H1 (cell line): ENCODE data around the gene ELSPBP1. TPM values are rescaled to one million over a fixed set of nuclear protein-coding genes. Genes with fewer than 3 reads are reported as not detected.

ENCODE experiments used
- CTCF ChIA-PET: fragments of 300-600 bp; sonication (Branson Sonifier 250); formaldehyde crosslinking; loops from one replicate; lab custom pipeline; 2021; ENCODE audit not compliant: partially characterized antibody; lab: Charles Lee
- POLR2A ChIA-PET: fragments of 300-600 bp; sonication (Branson Sonifier 250); formaldehyde crosslinking; loops from one replicate; lab custom pipeline; 2021; ENCODE audit warnings: inconsistent platforms; ENCODE audit not compliant: partially characterized antibody; lab: Charles Lee
- DNase-seq, 2 experiments: peaks; one replicate each; pipeline versions ENCODE4 v3.0.0 to v3.0.0-alpha.2; 2010 to 2022; ENCODE audit warnings: low spot score in 2 of 2, low read depth in 1 of 2, mixed read lengths in 1 of 2
- FAIRE-seq: peaks from 2 replicates; lab custom pipeline; 2011; peaks lifted over from hg19 to GRCh38; lab: Jason Lieb, UNC
- H2AFZ ChIP-seq: 2 replicates; pipeline ENCODE4 v1.8.1; 2012; ENCODE audit warnings: low read length, inconsistent platforms
- H2AK5ac ChIP-seq: 2 replicates; pipeline ENCODE4 v1.6.1; 2013; ENCODE audit warnings: low read depth, low read length
- H2BK120ac ChIP-seq: replicated peaks from 2 replicates; pipeline ENCODE3; 2013; ENCODE audit warnings: low read depth, low read length, inconsistent platforms
- H2BK12ac ChIP-seq: 2 replicates; pipeline ENCODE4 v1.6.1; 2013; ENCODE audit warnings: low read depth, low read length
- H2BK15ac ChIP-seq: 2 replicates; pipeline ENCODE4 v1.6.1; 2013; ENCODE audit warnings: low read length
- H2BK20ac ChIP-seq: 2 replicates; pipeline ENCODE4 v1.6.1; 2013; ENCODE audit warnings: low read length
- H2BK5ac ChIP-seq: 2 replicates; pipeline ENCODE4 v1.6.1; 2013; ENCODE audit warnings: low read depth, low read length
- H3K14ac ChIP-seq: 2 replicates; pipeline ENCODE4 v1.6.1; 2013; ENCODE audit warnings: inconsistent platforms; ENCODE audit not compliant: insufficient read length
- H3K18ac ChIP-seq: 2 replicates; pipeline ENCODE4 v1.6.1; 2013; ENCODE audit warnings: low read length; ENCODE audit errors: extremely low read depth
- H3K23ac ChIP-seq: 2 replicates; pipeline ENCODE4 v1.6.1; 2013; ENCODE audit warnings: inconsistent platforms; ENCODE audit not compliant: insufficient read length
- H3K23me2 ChIP-seq: 2 replicates; pipeline ENCODE4 v1.6.1; 2013; ENCODE audit warnings: low read depth, low read length
- H3K27ac ChIP-seq: 2 replicates; pipeline ENCODE4 v1.6.1; 2011; ENCODE audit warnings: low read depth, low read length, inconsistent platforms
- H3K27me3 ChIP-seq, 4 experiments: replicated peaks in 1 of 4; 1 replicate in 1 of 4; 2 replicates in 3 of 4; pipeline versions ENCODE4 v1.6.1 to v1.8.1; 2011 to 2013; ENCODE audit warnings: low read length in 3 of 4, mild to moderate bottlenecking in 3 of 4, inconsistent platforms in 2 of 4, mixed read lengths in 2 of 4, moderate library complexity in 1 of 4; ENCODE audit not compliant: control insufficient read depth in 3 of 4, insufficient read depth in 3 of 4; ENCODE audit errors: extremely low read depth in 1 of 4
- H3K36me3 ChIP-seq, 4 experiments: 2 replicates each; pipeline versions ENCODE4 v1.6.1 to v1.8.1; 2011 to 2013; ENCODE audit warnings: mild to moderate bottlenecking in 4 of 4, low read length in 3 of 4, moderate library complexity in 2 of 4, control low read depth in 1 of 4, inconsistent platforms in 1 of 4; ENCODE audit not compliant: insufficient read depth in 4 of 4, control insufficient read depth in 2 of 4
- H3K4ac ChIP-seq: replicated peaks from 2 replicates; pipeline ENCODE3; 2013; ENCODE audit warnings: low read length, low read depth, mixed read lengths, inconsistent platforms; ENCODE audit not compliant: insufficient read length
- H3K4me1 ChIP-seq, 4 experiments: replicated peaks in 1 of 4; 1 replicate in 1 of 4; 2 replicates in 3 of 4; pipeline versions ENCODE4 v1.6.1 to v1.8.1; 2011 to 2013; ENCODE audit warnings: low read length in 3 of 4, inconsistent platforms in 2 of 4, mixed read lengths in 1 of 4; ENCODE audit not compliant: insufficient read depth in 4 of 4, control insufficient read depth in 3 of 4
- H3K4me2 ChIP-seq, 2 experiments: 2 replicates each; pipeline versions ENCODE4 v1.6.1 to v1.8.1; 2011 to 2013; ENCODE audit warnings: low read depth in 2 of 2, low read length in 2 of 2, control low read depth in 1 of 2, inconsistent platforms in 1 of 2, mild to moderate bottlenecking in 1 of 2; ENCODE audit not compliant: insufficient read depth in 1 of 2
- H3K4me3 ChIP-seq, 4 experiments: fragments of 200-600, 300-600 bp in 1 of 4; sonication (generic), shearing (Covaris generic), sonication (Bioruptor Twin) in 1 of 4; 2 replicates each; pipeline versions ENCODE4 v1.5.1 to v1.8.1; 2011 to 2016; ENCODE audit warnings: low read length in 4 of 4, low read depth in 3 of 4, control low read depth in 2 of 4, inconsistent platforms in 2 of 4, mild to moderate bottlenecking in 2 of 4, mixed read lengths in 1 of 4, moderate library complexity in 1 of 4; ENCODE audit not compliant: insufficient read depth in 2 of 4; ENCODE audit errors: extremely low read depth in 1 of 4
- H3K56ac ChIP-seq: replicated peaks from 2 replicates; pipeline ENCODE3; 2013; ENCODE audit warnings: low read depth, mild to moderate bottlenecking, mixed read lengths, low read length, inconsistent platforms; ENCODE audit not compliant: insufficient read length
- H3K79me1 ChIP-seq: 2 replicates; pipeline ENCODE4 v1.6.1; 2013; ENCODE audit warnings: low read depth, low read length, control low read depth
- H3K79me2 ChIP-seq, 2 experiments: 2 replicates each; pipeline versions ENCODE4 v1.6.1 to v1.8.1; 2012 to 2013; ENCODE audit warnings: low read length in 2 of 2, mild to moderate bottlenecking in 2 of 2, inconsistent platforms in 1 of 2; ENCODE audit not compliant: insufficient read depth in 2 of 2, control insufficient read depth in 1 of 2
- H3K9ac ChIP-seq, 4 experiments: replicated peaks in 1 of 4; 1 replicate in 1 of 4; 2 replicates in 3 of 4; pipeline versions ENCODE4 v1.6.1 to v1.8.1; 2011 to 2013; ENCODE audit warnings: low read depth in 3 of 4, low read length in 3 of 4, control low read depth in 2 of 4, mild to moderate bottlenecking in 2 of 4, moderate library complexity in 2 of 4, inconsistent platforms in 1 of 4; ENCODE audit errors: extremely low read depth in 1 of 4
- H3K9me3 ChIP-seq, 2 experiments: 2 replicates each; pipeline versions ENCODE4 v1.6.1 to v1.8.1; 2012 to 2013; ENCODE audit warnings: mild to moderate bottlenecking in 2 of 2, moderate library complexity in 2 of 2, control low read depth in 1 of 2, inconsistent platforms in 1 of 2, low read depth in 1 of 2, low read length in 1 of 2, mixed read lengths in 1 of 2; ENCODE audit not compliant: insufficient read depth in 2 of 2
- H4K20me1 ChIP-seq, 2 experiments: replicated peaks in 1 of 2; 2 replicates each; pipeline versions ENCODE3 to v1.8.1; 2011 to 2013; ENCODE audit warnings: inconsistent platforms in 2 of 2, low read length in 2 of 2, mild to moderate bottlenecking in 1 of 2; ENCODE audit not compliant: insufficient read depth in 2 of 2, control insufficient read depth in 1 of 2
- H4K5ac ChIP-seq: 2 replicates; pipeline ENCODE4 v1.6.1; 2013; ENCODE audit warnings: low read length, low read depth, mixed read lengths, inconsistent platforms; ENCODE audit not compliant: insufficient read length
- H4K8ac ChIP-seq: 2 replicates; pipeline ENCODE4 v1.8.0; 2013; ENCODE audit warnings: mild to moderate bottlenecking, moderate library complexity, low read length, inconsistent platforms; ENCODE audit not compliant: insufficient read depth; ENCODE audit errors: extremely low read depth
- H4K91ac ChIP-seq: replicated peaks from 2 replicates; pipeline ENCODE3; 2013; ENCODE audit warnings: low read length, mixed read lengths, inconsistent platforms; ENCODE audit not compliant: insufficient read length
- RXRA ChIP-seq: IDR thresholded peaks from 2 replicates; pipeline ENCODE4 v1.6.1; 2011; ENCODE audit warnings: low read depth, mild to moderate bottlenecking, low read length, moderate library complexity; ENCODE audit not compliant: insufficient read depth
- WGBS, 2 experiments: shearing (Covaris generic) in 1 of 2; methylation state at CpG; one replicate each; pipeline versions ENCODE4 v1.1.6 to v1.1.7; 2013 to 2015; ENCODE audit warnings: low lambda C conversion rate in 2 of 2, mixed read lengths in 2 of 2, inconsistent platforms in 1 of 2, low coverage in 1 of 2, missing lambda C conversion rate in 1 of 2; ENCODE audit not compliant: insufficient replicate concordance in 2 of 2, insufficient coverage in 1 of 2, insufficient read length in 1 of 2; ENCODE audit errors: extremely low coverage in 1 of 2, missing lambda C conversion rate in 1 of 2; 5-methylcytosine and 5-hydroxymethylcytosine counted together
- polyA plus RNA-seq, 7 experiments: library from polyadenylated mRNA; depleted of rRNA in 3 of 7; stranded (reverse) in 5 of 7; unstranded in 2 of 7; fragments of >200 nt in 5 of 7; fragments of 200-250 nt in 2 of 7; gene quantifications; 1 replicate in 5 of 7; 2 replicates in 1 of 7; 4 replicates in 1 of 7; pipeline versions ENCODE4 v1.2.1 to v1.2.3, GENCODE V29; 2011 to 2013; ENCODE audit warnings: missing spikeins in 2 of 7, mixed read lengths in 2 of 7
- total RNA-seq: library from RNA; stranded (reverse); fragmentation: NEBNext Ultra II Directional; extraction: Animal tissue kit (Norgen Biotek cat#: 25700); gene quantifications from 2 replicates; pipeline ENCODE4 v1.2.1, GENCODE V29; 2021

Gene ELSPBP1
- total and polyA plus RNA-seq, 2 of the 8 experiments (the other 6 are each of a cell fraction or from before 2014, with no cell fraction given) = not detected

DNA sequence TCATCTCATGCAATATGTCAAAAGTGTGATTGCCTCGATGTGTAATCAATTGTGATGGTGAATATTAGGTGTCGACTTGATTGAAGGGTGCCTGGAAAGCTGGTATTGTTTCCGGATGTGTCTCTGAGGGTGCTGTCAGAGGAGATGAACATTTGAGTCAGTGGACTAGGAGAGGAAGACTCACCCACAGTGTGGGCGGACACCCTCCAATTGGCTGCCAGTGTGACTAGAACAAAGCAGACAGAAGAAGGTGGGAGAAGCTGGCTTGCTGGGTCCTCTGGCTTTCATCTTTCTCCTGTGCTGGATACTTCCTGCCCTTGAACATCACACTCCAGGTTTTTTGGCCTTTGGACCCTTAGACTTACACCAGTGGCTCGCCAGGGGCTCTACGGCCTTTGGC lies 64.9 kb downstream of the ELSPBP1 start:
- no peaks in the 10 kb centered on the region for H3K36me3 ChIP-seq
- FAIRE-seq (no peak), DNase-seq (no peak)
- WGBS, 2 experiments = 87% methylated on average over 6 of the region's 6 CpGs; no CpG with 5 or more reads in 1 of the 2 experiments
- no peak overlapping the region for H4K5ac ChIP-seq
- no peaks in the 10 kb centered on the region for H3K27me3 ChIP-seq
- no peak overlapping the region for H2BK120ac ChIP-seq
- no peak overlapping the region for H2BK12ac ChIP-seq
- no peak overlapping the region for H2AFZ ChIP-seq
- no peaks in the 10 kb centered on the region for H3K23me2 ChIP-seq
- peaks cover 4 to 14% (median 7%) of the 10 kb centered on the region in 4 experiments; a peak in 6 of 7 replicates for H3K4me1 ChIP-seq
- no peaks in the 10 kb centered on the region for H3K9me3 ChIP-seq
- POLR2A ChIA-PET = no interaction called here
- H3K9ac ChIP-seq = no peak overlapping the region
- no peak overlapping the region for H2BK15ac ChIP-seq
- H2BK5ac ChIP-seq = no peak overlapping the region
- H3K27ac ChIP-seq = no peak overlapping the region
- no peak overlapping the region for H3K56ac ChIP-seq
- no peak overlapping the region for H3K14ac ChIP-seq
- H3K23ac ChIP-seq = no peak overlapping the region
- no peaks in the 10 kb centered on the region for H3K79me1 ChIP-seq
- no peaks in the 10 kb centered on the region for H4K20me1 ChIP-seq
- no peak overlapping the region for H2AK5ac ChIP-seq
- no peaks in the 10 kb centered on the region for H3K79me2 ChIP-seq
- CTCF ChIA-PET = interaction anchor here (0.6 to 1.8 kb wide), 8 partner anchors 10 to 422 kb away, joined by 3 to 8 read pairs (median 3); no protein-coding TSS in a partner anchor
- H3K4me3 ChIP-seq = no peak overlapping the region
- H3K18ac ChIP-seq = no peak overlapping the region
- no peak overlapping the region for H4K91ac ChIP-seq
- no peak overlapping the region for H3K4me2 ChIP-seq
- H4K8ac ChIP-seq = no peak overlapping the region
- no peak overlapping the region for H2BK20ac ChIP-seq
- no peak overlapping the region for H3K4ac ChIP-seq
- no peak for TF ChIP-seq RXRA
